GM21515 (cell line): ENCODE measurements around the gene SLC46A1.
"Not testable (repeated sequence)": the region's sequence is repeated elsewhere in the genome, so short reads cannot be mapped to it uniquely, and the experiment has no call there.

ENCODE experiments used
- ATAC-seq: cut with Tn5 transposase; IDR thresholded peaks from one replicate; pipeline ENCODE4 v1.9.1; 2021; ENCODE audit not compliant: unreplicated experiment

Gene SLC46A1

DNA sequence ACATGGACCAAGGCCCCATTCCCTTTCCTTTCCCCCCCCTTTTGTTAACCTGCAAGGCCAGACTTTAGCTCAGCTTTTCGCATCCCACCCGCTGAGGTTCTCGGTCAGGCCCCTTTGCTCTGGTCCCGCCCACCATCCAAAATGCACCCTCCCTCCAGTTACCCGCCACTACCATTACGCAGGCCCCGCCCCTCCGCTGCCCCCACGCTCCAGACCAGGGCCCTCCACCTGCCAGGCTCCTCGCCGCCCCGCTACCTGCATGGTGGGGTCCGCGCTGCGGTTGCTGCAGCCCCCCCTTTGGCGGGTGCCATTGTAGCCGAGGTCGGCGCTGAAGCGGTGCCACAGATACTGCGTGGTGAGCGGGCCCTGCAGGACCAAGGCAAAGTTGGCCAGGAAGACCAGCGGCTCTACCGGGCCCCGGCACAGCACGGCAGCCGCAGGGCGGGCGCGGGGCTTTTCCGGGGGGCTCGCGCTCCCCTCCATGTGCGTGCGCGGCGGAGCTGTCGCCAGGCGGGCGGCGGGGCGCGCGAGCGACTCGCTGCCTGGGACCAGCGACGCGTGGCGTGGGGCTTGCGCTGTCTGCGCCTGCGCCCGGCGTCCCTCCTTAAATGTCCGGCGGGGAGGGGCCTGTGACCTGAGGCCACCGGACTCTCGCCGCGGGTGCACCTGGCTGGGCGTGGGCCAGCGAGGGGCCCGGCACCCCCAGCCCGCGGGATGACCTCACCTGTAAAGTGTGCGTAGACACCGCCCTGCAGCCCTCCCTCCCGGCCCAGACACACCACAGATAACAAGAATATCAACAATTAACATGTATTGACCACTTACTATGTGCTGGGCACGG, at the start of gene SLC46A1:
Gene SLC46A1 (minus strand): TSS at position 581 of the 841 bp plus-strand sequence. CDS start 98 bp downstream, at position 483.
- peak; percentile 67 for ATAC-seq

DNA sequence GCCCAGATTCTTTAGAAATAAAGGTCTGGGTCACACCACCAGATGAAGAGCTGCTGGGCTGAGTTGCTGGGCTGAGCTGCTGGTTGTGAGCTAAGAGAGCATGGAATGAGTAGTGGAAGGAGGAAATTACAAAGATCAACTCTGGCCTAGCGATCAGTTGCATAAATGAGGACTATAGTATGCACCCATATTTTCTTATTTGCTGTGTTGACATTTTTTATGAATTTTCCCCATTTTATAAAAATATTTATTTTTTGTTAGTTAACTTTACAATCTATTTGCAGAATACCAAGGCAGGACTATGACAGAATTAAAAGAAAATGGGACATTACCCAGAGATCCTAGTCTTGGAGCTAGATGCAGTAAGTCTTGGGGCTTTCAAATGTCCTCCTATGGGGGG, 43.8 kb upstream of the SLC46A1 start:
- no peak for ATAC-seq

DNA sequence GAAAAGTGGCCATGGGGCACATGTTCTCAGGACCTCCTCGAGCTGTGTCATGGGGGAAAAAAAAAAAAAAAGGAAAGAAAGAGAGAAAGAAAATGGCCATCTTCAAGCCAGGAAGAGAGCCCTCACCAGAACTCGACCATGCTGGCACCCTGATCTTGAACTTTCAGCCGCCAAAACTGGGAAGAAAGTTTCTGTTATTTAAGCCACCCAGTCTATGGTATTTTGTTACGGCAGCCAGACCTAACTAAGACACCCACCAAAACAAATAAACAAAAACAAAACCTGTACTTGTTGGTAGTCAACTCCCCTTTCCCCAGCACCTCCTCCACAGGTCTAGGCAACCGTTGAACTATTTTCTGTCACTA, 41.4 kb upstream of the SLC46A1 start:
- ATAC-seq = no peak

DNA sequence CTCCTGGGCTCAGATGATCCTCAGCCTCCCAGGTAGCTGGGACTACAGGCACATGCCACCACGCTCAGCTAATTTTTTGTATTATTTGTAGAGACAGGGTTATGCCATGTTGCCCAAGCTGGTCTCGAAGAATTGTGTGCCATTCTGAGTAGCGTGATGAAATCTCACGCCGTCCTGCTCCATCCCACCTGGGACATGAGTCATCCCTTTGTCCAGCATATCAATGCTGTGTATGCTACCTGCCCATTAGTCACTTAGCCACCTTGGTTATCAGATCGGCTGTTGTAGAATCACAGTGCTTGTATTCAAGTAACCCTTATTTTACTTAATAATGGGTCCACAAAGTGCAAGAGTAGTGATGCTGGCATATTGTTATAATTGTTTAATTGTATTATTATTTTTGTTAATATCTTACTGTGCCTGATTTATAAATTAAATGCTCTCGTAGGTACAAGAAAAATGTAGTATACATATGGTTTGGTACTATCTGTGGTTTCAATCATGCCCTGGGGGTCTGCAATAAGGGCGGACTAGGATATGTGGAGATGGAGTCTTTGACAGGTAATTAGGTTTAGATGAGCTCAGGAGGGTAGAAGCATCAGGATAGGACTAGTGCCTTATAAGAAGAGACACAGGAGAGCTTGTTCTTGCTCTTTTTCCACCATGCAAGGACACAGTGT, 40.8 kb upstream of the SLC46A1 start:
- ATAC-seq = no peak

DNA sequence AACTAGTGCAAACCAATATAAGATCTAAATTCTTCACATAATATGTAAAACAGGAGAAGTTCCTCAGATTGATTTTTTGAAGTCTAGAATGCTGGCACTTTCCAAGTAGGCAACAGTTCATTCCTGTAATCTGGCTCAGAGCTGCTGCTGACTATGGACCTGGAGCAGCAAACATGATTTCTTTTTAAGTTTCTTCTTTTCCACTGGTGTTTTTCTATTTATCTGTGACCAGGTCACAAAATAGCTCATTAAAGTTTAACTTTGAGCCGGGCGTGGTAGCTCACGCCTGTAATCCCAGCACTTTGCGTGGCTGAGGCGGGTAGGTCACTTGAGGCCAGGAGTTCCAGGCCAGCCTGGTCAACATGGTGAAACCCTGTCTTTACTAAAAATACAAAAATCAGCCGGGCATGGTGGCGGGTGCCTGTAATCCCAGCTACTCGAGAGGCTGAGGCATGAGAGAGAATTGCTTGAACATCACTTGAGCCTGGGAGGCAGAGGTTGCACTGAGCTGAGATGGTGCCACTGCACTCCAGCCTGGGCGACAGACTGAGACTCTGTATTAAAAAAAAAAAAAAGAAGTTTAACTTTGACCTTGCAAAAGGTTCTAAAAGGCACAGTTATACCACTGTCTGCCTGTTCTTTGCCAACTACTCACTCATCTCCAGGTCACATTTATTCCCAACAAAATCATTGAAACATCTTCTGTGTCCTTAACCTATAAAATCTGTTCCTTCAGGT, 38.1 kb upstream of the SLC46A1 start:
- ATAC-seq = no peak

DNA sequence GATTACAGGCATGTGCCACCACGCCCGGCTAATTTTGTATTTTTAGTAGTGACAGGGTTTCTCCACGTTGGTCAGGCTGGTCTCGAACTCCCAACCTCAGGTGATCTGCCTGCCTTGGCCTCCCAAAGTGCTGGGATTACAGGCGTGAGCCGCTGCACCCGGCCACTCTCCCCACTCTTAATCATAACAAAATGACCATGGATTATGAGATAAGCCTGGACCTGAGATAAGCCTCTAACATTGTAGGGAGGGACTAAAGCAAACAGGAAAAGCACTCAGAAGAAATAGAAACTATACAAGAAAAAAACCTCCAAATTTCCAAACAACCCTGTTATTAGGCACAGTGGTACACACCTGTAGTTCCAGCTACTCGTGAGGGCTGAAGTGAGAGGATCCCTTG, 28.3 kb upstream of the SLC46A1 start:
- not testable (repeated sequence) for ATAC-seq

DNA sequence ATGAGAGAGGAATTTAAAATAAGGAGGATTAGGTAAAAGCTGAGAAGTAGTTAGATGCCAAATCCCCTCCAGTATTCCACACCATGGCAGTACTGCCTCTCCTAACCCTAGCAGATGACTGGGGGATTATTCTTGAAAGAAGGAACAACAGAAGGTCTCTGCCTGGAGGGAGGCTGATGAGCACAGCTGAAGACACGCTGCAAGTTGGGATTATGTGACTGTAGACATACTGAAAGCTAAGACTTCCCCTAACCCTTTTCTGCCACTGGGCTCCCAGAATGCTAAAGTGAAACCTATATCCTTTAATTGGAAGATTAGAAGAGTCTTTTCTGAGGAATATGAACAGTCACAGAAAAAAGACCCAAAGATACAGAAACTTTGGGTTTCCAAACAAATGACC, 27.7 kb upstream of the SLC46A1 start:
- ATAC-seq = no peak

DNA sequence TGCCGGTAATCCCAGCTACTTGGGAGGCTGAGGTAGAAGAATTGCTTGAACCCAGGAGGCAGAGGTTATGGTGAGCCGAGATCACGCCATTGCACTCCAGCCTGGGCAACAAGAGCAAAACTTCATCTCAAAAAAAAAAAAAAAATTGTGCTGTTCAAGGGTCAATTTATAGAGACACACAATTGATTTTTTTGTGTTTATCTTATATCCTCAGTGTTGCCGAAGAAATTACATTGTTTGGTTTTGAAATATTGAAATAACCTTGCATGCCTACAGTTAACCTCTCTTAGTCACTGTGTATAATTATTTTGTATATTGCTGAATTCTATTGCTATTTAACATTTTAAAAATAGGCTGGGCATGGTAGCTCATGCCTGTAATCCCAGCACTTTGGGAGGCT, 22.0 kb upstream of the SLC46A1 start:
- not testable (repeated sequence) for ATAC-seq

DNA sequence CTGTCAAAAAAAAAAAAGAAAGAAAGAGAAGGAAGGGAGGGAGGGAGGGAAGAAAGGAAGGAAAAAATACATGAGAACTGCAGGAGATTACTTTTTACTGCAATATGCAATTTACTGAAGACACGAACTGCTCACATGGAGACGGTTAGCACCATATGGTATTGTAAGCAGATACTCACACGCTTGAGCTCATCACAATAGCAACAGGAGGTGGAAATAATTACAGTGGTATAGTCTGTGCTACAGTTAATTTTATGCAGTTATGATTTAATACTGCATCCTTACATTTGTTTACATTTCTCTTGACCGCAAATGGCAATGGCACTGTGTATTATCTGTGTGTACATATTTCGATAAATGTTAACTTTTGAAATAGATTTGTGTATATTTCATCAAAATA, 21.4 kb upstream of the SLC46A1 start:
- ATAC-seq = no peak

DNA sequence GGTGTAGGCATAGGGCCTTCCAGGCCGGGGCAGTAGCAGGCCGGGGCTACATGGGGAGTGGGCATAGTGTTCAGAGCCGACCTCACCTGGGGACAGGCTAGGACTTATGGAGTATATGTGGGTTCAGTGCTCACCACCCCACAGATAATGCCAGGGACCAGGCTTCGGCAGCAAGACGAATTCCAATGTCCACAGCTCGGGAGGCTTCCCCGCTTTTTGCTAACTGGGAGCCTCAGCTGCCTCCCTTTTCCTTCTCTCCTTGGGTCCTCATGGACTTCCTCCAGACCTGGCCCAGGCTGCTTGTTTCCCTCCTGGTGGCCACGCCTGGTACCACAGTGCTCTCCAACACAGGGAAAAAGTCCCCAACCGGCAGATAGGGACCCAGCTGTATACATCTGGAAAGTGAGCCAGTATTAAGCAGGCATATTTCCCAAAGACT, 20.1 kb upstream of the SLC46A1 start:
- ATAC-seq = no peak

DNA sequence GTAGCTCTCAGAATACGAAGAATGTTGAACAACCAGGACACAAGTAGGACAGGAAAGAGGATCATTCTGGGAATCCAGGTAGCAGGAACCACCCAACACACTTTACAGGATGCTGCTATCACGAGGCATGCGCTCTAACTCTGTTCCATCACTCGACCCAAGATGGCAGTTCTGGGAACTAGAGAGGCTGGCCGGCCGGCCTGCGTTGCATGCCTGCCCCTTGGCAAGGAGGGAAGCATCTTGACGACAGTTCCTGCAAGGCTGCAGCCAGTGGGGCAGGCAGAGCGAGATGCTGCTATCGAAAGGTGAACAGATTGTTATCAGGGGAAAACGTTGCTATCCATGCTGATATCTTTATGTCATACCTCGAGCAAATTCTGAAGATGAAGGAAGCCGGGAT, 19.2 kb upstream of the SLC46A1 start:
- no peak for ATAC-seq

DNA sequence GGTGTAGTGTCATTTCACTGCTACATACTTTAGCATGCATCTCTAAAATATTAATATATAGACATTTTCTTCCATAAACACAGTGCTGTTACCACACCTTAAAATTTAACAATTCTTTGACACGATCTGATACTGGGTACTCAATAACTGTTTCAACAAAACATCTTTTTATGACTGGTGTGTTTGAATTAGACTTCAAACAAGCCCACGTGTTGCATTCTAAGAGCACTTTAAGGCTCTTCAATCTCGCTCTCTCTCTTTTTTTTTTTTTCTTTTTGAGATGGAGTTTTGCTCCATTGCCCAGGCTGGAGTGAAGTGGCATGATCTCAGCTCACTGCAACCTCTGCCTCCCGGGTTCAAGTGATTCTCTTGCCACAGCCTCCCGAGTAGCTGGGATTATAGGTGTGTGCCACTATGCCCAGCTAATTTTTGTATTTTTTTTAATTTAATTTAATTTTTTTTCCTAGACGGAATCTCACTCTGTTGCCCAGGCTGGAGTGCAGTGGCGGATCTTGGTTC, 15.8 kb upstream of the SLC46A1 start:
- ATAC-seq = no peak

DNA sequence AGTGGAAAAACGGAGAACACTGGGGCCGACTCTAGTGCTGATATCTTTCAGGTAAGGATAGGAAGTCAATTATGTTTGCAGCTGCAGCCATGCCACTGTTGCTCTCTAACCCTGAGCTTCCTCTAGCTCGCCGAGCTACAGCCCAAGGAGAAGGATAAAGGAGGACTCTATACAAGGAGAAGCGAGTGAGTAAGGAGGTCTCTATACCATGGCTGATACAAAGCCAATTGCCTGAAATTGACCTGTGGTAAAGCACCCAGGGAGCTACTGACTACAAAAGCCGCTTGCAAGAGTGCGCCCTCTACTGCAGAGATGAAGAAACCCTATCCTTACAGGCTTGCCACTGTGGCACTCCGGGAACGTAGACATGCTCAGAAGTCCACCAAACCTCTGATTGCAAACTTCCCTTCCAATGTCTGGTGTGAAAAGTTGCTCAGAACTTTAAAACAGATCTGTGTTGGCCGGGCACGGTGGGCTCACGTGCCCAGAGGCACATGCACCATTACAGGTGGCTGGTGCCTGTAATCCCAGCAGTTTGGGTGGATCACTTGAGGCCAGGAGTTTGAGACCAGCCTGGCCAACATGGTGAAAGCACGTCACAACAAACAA, 10.8 kb upstream of the SLC46A1 start:
- ATAC-seq = no peak

DNA sequence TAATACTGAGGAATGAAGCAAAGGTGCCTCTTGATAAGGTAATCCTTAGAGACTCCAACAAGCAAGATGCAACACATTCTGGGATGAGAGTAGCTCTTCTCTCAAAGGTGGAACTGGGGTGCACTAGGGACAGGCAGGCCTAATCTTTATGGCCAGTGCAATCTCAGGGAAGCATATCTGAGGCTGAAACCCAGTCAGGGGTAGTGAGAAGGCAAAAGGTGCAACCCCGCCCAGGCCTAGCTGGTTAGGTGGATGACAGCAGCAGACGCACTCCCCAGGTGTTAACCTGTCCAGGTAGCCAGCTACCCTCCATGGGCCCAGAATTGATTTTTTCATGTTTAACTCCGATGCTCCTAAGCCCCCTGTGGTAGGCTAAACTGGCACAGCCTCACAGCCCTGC, 9.9 kb upstream of the SLC46A1 start:
- no peak for ATAC-seq

DNA sequence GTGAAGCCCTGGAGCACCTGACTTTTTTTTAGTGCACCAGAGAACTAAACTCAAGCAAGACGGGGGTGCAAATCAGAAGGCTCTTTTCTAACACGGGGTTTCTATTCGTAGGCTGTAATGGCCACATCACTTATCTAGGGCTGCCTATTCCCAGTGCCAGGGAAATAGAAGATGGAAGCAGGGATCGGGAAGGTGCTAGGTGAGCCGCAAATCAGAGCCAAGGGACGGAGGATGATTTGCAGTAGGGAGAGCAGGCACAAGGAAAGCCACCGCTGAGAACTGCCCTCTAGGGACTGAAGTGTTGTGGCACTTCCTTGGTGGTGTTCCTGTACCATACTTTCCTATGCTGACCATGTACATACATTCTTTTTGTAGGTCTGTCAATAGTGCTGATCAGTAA, 7.8 kb upstream of the SLC46A1 start:
- ATAC-seq = no peak

DNA sequence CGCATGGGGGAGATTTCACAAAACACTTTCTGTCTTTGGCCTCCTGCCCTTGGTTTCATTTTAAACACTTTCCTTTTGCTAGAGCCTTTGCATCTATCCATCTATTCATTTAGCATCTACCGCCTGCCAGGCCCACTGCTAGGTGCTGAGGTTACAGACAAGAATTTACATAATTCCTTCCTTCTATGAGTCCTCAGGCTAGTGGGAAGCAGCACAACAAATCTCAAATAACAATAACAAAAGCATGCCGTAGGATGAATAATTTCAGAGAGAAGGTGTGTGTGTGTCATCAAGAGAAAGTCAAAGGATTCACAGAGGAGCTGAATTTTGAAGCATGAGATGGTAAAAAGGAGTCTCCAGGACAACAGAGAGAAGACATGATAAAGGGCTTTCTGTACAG, 6.1 kb upstream of the SLC46A1 start:
- ATAC-seq = no peak

DNA sequence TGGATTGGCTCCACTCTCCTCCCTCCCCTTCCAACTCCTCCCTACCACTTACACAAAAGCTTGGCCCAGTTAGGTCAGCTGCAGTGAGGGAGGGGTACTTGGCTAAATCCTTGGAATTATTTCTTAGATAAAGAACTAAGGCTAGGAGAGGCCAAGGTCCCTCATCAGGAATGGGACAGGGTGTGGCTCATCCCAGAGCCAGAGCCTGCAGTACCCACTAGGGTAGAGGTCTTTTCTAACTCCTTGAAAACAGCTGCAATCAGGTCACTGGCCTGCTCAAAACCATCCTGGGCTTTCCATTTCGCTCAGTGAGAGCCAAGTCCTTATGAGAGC, 1.9 kb upstream of the SLC46A1 start:
- no peak for ATAC-seq

DNA sequence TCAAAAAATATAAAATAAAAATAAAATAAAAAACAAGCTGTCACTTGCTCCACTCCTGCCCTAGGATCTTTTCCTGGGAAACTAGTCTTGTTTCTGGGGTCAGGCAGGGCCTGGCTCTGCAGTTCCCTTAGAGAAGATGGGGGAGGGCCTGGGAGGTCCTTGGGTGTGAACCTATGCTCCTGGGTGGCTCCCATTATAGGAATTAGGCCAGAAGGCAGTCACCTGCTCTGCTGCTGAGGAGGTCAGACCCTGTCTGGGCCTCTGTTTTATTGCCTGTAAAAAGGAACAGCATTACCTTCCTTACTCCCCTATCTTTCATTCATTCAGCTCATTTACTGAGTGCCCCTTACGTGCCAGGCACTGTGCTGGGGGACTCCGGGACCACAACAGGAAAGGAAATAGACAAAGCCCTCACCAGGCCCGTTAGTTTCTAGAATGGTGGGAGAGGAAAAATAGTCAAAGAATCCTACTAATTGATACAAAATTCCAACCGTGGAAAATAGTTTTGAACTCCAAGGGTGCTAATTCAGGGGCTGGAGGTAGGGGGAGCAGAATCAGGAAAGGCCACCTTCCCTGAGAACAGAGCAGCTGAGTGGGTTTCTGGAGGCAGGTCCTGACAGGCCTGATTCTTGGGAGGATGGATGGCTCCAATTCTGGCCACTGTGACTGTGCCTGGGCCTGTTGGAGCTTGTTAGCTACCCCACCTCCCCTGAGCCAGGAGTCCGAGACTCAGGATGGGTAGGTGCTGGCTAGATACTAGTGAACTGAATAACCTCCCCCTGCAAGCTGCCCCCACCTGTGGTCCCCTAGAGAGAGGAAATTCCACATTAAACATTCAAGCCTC, 1.3 kb upstream of the SLC46A1 start:
- ATAC-seq = no peak

DNA sequence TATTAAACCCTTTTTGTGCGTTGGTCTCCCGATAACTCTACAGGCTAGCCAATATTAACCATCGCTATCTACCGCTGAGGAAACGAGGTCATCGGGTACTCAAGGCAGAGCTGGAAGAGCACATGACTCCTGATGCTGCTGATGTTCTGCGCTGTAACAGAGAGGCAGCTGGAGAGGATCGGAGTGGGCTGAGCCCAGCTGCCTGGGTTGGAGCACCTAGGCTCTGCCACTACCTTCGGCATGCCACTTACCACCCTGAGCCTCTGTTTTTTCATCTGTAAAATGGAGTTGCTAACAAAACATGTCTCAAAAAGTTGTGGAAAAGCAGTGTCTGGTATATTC, 432 bp upstream of the SLC46A1 start:
- no peak for ATAC-seq

DNA sequence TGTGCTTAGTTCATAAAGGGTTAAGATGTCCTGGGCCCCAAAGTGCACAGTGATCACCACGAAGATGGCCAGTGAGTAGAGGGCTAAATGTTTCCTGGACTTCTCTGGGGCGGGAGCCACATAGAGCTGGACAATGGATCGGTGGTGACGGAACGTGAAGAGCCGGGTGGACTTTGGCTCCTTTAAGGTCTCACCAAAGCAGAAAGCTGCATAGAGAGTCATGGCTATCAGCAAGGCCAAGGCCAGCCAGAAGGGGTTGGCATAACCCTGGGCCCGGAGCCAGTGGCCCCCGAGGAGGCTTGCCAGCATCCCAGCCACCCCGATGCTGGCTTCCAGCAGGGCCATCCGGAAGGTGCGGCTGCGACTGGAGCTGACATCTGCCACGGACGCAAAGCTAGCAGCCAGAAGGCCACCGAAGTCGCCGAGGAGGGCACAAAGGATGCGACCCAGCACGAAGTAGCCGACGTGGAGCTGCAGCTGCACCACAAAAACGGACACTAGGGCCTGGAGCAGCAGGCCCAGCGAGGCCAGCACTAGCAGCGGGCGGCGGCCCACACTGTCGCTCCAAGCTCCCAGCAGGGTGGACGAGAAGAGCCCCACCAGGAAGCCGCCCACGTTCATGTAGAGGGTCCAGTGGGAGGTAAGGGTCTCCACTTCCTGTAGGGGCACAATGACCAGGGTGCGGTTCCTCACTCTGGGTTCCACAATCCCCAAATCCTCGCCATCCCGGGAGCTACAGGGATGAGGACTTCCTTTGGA, 1.0 kb downstream of the SLC46A1 start:
- no peak for ATAC-seq
